Chondrocyte (in vitro differentiated cells): Measurements from ENCODE around the gene SYNE1. TPM values are rescaled to one million over a fixed set of nuclear protein-coding genes. Genes with fewer than 3 reads are reported as not detected.

Experiments used
- DNase-seq: peaks from one replicate; pipeline ENCODE4 v3.0.0; 2021; ENCODE audit warnings: mixed read lengths, low spot score
- H3K27ac Mint-ChIP-seq: one replicate; pipeline ENCODE4 v1.8.0; 2021; ENCODE audit warnings: mild to moderate bottlenecking, moderate library complexity, mixed read lengths; ENCODE audit not compliant: unreplicated experiment
- H3K27me3 Mint-ChIP-seq: 2 replicates; pipeline ENCODE4 v1.8.0; 2021; ENCODE audit warnings: low read depth, mixed read lengths
- H3K36me3 Mint-ChIP-seq: 2 replicates; pipeline ENCODE4 v1.8.0; 2021; ENCODE audit warnings: low read depth, mixed read lengths
- H3K4me1 Mint-ChIP-seq: 2 replicates; pipeline ENCODE4 v1.8.0; 2021; ENCODE audit warnings: low read depth, mild to moderate bottlenecking, mixed read lengths
- H3K4me3 Mint-ChIP-seq: one replicate; pipeline ENCODE4 v1.8.0; 2021; ENCODE audit warnings: mild to moderate bottlenecking, moderate library complexity, mixed read lengths; ENCODE audit not compliant: unreplicated experiment
- H3K9me3 Mint-ChIP-seq: 2 replicates; pipeline ENCODE4 v1.8.0; 2021; ENCODE audit warnings: low read depth, mixed read lengths
- CTCF ChIP-seq: fragments of 200-600 bp; sonication (generic); IDR thresholded peaks from 2 replicates; pipeline ENCODE4 v1.5.0; 2021; ENCODE audit warnings: antibody characterized with exemption, mild to moderate bottlenecking, moderate library complexity
- total RNA-seq: library from RNA; stranded (reverse); gene quantifications from 3 replicates; pipeline ENCODE4 v1.2.1, GENCODE V29; 2021

Gene SYNE1
- total RNA-seq, 1 donor from 2014 or later: 151 TPM

GRCh38 chr6:152375197-152375596, 262.0 kb downstream of the SYNE1 start:
- peaks cover 17% of the 10 kb centered on the region for H3K4me1 Mint-ChIP-seq
- no peak for TF ChIP-seq CTCF
- no peaks in the 10 kb centered on the region for H3K27me3 Mint-ChIP-seq
- H3K9me3 Mint-ChIP-seq: no peaks in the 10 kb centered on the region
- H3K27ac Mint-ChIP-seq: no peak overlapping the region
- DNase-seq: no peak
- H3K4me3 Mint-ChIP-seq: no peak overlapping the region
- peaks cover 31% of the 10 kb centered on the region for H3K36me3 Mint-ChIP-seq

- Mint-ChIP-seq H3K9me3 (no peaks in the 10 kb centered on the region), H3K27ac (peak overlapping the region; percentile 17), H3K4me3 (no peak overlapping the region), H3K27me3 (no peaks in the 10 kb centered on the region), H3K4me1 (peaks cover 7% of the 10 kb centered on the region), H3K36me3 (peaks cover 42% of the 10 kb centered on the region)
- no peak for TF ChIP-seq CTCF
- no peak for DNase-seq
Measured at GRCh38 chr6:152372945-152373344, 264.2 kb downstream of the SYNE1 start.

GRCh38 chr6:152371775-152372174, 265.4 kb downstream of the SYNE1 start:
- DNase-seq: no peak
- Mint-ChIP-seq H3K27me3 (no peaks in the 10 kb centered on the region), H3K9me3 (no peaks in the 10 kb centered on the region), H3K36me3 (peaks cover 49% of the 10 kb centered on the region), H3K4me3 (no peak overlapping the region), H3K4me1 (peaks cover 3% of the 10 kb centered on the region), H3K27ac (no peak overlapping the region)
- TF ChIP-seq CTCF: no peak

- no peak for TF ChIP-seq CTCF
- Mint-ChIP-seq H3K27ac (no peak overlapping the region), H3K36me3 (peaks cover 48% of the 10 kb centered on the region), H3K4me1 (peaks cover 3% of the 10 kb centered on the region), H3K27me3 (no peaks in the 10 kb centered on the region), H3K4me3 (no peak overlapping the region), H3K9me3 (no peaks in the 10 kb centered on the region)
- DNase-seq: no peak
Measured at GRCh38 chr6:152368751-152369624, 268.2 kb downstream of the SYNE1 start.

- Mint-ChIP-seq H3K9me3 (no peaks in the 10 kb centered on the region), H3K4me1 (peaks cover 3% of the 10 kb centered on the region), H3K27ac (no peak overlapping the region), H3K36me3 (peaks cover 33% of the 10 kb centered on the region), H3K4me3 (no peak overlapping the region), H3K27me3 (no peaks in the 10 kb centered on the region)
- no peak for DNase-seq
- TF ChIP-seq CTCF: no peak
Measured at GRCh38 chr6:152364866-152365265, 272.3 kb downstream of the SYNE1 start.
